ENCODE measurements around the gene DBH. TPM values are rescaled to one million over a fixed set of nuclear protein-coding genes. Genes with fewer than 3 reads are reported as not detected.
A peak's percentile ranks its signal among the peaks of the same experiment; 100 is the strongest.

DBH gene
- total RNA-seq, 1 donor from 2014 or later = 0.13 TPM

DNA sequence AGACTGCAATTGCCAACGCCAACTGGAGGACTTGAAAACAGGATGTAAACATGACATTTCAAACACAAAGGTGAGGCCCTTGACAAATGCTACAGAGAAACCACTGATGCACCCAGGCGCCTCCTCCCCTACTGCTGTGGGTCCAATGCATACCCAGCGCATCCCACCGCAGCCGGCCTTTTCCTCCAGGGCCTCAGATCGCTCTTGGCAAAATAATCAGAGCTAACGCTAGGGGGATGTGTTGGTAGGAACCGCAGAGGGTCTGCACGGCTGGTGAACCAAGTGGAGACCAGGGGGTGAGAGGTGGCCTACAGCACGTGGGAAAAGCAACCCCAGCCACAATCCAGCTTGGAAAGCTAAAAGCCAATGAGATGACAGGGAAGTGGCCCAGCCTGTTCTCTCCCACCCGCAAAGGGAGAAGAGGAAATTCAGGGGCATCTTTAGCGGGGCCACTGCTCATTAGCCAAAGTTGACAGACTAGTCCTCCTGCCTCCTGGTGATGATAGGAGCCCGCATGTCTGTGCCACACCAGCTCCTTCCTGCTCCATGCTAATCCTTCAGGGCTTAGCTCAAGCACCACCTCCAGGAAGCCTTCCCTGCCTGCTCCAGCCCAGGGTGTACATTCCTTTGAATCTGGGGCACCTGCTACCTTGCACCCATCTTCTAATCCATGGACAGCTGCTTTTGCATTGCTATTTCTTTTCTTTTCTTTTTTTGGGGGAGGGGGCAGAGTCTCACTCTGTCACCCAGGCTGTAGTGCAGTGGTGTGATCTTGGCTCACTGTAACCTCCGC is 32.8 kb upstream of the DBH start:
- DNase-seq (ENCODE audit: low spot score) (no peak), ATAC-seq (no peak)
- intact Hi-C loops (cut with DNase I) = no loop called here

GRCh38 chr9:133604214-133604613 is 31.9 kb upstream of the DBH start:
- intact Hi-C loops (cut with DNase I) = no loop called here

GRCh38 chr9:133604856-133605255 is 31.3 kb upstream of the DBH start:
- ATAC-seq (no peak), DNase-seq (ENCODE audit: low spot score) (no peak)
- intact Hi-C loops (cut with DNase I) = no loop called here

More at GRCh38 chr9:133604214-133604613, 31.9 kb upstream of the DBH start:
- ATAC-seq (no peak), DNase-seq (ENCODE audit: low spot score) (no peak)

DNA sequence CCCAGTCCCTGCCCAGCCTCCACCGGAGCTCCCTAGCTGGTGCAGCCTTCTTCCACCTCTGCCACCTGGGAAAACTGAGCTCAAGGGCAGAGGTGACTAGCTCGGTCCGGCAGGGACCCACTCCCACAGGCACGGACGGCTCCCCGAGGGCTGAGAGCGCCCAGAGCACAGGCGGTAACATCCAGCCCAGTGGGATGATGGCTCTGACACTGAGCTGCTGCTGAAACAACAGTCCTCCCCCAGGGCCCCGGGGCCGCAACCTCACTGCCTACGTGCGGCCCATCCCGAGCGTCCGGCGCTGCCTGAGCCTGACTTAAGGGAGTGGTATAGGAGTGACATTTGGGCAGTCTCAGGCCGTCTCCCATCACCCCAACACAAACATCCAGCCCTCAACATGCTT is 30.7 kb upstream of the DBH start:
- intact Hi-C loops (cut with DNase I) = no loop called here
- DNase-seq (ENCODE audit: low spot score) (no peak), ATAC-seq (no peak)

- ATAC-seq = no peak
- intact Hi-C loops (cut with DNase I) = no loop called here
- DNase-seq (ENCODE audit: low spot score) = no peak
Observed at GRCh38 chr9:133605856-133606707, 30.1 kb upstream of the DBH start.

DNA sequence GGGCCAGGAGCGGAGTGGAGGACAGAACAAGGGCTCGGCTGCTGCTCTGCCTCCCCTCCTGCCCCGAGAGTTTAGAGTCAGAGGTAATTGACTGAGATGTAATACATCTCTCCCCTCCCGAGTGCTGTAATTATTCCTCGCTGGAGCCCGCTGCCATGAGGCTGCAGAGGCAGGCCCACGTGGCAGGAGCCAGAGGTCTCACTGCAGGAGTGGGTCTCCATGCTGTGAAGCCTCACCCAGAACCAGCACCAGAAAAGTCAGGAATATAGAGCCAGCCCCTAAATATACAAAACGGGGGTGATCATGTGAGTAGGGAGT is 29.5 kb upstream of the DBH start:
- ATAC-seq (no peak), DNase-seq (ENCODE audit: low spot score) (no peak)

GRCh38 chr9:133607381-133607780 is 28.8 kb upstream of the DBH start:
- intact Hi-C loops (cut with DNase I) = no loop called here
- DNase-seq (ENCODE audit: low spot score) (no peak), ATAC-seq (no peak)

More for the DNA sequence above, 29.5 kb upstream of the DBH start:
- intact Hi-C loops (cut with DNase I) = no loop called here

GRCh38 chr9:133607976-133608375 is 28.2 kb upstream of the DBH start:
- ATAC-seq (no peak), DNase-seq (ENCODE audit: low spot score) (no peak)
- intact Hi-C loops (cut with DNase I) = no loop called here

- ATAC-seq (no peak), DNase-seq (ENCODE audit: low spot score) (no peak)
- intact Hi-C loops (cut with DNase I) = no loop called here
Observed at GRCh38 chr9:133608382-133608781, 27.8 kb upstream of the DBH start.

- no peak for ATAC-seq
- intact Hi-C loops (cut with DNase I) = no loop called here
- DNase-seq (ENCODE audit: low spot score) = no peak
Observed at GRCh38 chr9:133608889-133609288, 27.3 kb upstream of the DBH start.

GRCh38 chr9:133609311-133610098 is 26.7 kb upstream of the DBH start, which contains the start of gene FAM163B:
TSS of gene FAM163B (minus strand) at chr9:133609389. CDS start at chr9:133580223, 29,166 bp downstream.
- intact Hi-C loops (cut with DNase I) = no loop called here
- ATAC-seq (peak; percentile 77), DNase-seq (ENCODE audit: low spot score) (no peak)

DNA sequence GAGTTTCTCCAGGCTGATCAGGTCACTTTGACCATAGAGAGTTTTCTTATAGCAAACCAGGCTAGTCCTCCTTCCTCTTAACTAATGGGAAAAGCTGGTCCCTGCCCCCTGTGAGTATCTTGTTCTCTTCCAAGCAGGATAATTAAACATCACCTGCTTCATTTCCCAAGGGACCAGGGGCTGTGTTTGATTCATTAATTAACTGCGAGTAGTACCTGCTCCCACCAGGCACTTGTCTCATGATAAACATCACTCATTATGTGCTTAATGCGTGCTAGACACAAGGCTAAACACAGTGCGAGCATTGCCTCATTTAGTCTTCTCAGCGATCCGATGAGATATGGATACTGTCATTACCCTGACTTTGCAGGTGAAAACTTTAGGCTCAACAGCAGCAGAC is 25.3 kb upstream of the DBH start:
- intact Hi-C loops (cut with DNase I) = no loop called here

DNA sequence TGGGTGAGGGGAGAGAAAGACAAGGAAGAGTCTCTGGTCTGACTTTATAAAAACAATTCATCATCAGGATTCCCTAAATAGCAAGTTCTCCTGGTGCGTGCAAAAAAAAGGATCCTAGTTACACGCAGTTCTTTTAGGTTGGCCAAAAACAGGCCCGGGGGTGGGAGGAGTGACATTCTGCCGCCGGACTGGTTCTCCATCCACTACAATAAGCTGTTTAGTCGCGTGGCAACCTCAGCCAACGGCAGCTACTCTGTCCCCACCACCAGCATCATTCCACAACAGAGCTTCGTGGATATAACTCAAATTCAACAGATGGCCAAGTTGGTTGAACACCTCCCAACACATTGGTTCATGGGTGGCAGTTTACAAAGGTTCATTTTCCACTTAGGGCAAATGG is 24.1 kb upstream of the DBH start:
- DNase-seq (ENCODE audit: low spot score) (no peak), ATAC-seq (no peak)
- intact Hi-C loops (cut with DNase I) = no loop called here

More for the DNA sequence above, 25.3 kb upstream of the DBH start:
- DNase-seq (ENCODE audit: low spot score) = no peak
- no peak for ATAC-seq

DNA sequence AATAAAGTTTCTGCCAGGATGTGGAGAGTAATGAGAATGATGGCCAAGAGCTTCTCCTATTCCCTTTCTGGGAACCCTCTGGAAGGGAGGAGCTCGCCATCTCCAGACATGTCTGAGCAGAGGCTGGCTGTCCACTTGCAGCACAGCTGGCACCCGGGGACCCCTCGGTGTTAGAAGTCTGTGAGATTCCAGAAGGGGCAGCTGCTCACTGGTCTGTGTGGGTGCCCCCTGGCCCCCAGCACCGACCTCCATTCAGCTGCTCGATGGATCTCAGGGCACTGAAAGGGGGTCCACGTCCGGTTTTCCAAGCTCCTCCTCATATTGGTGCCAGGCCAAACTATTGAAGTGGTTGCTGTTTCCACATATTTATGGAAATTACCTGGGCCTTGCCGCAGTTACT is 23.3 kb upstream of the DBH start:
- no peak for DNase-seq (ENCODE audit: low spot score)

DNA sequence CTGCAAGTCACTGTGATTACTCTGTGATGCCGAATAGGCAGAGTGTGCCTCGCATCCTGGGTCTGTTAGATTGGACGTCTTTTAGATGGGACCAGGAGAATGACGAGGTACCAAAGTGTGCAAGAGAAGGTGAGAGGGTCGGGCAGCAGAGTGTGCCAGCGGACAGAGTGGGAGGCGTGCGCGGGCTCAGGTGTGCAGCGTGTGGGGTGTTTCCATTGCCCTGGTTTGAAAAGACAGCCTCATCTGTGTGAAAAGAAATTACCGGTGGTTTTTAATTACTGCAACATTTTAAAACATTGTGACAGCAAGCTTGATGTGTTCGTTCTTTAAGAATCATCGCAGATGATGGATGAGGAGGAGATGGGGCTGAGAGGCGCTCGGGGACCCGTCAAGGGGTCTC is 22.7 kb upstream of the DBH start:
- intact Hi-C loops (cut with DNase I) = no loop called here
- ATAC-seq (no peak), DNase-seq (ENCODE audit: low spot score) (no peak)

More for the DNA sequence above, 23.3 kb upstream of the DBH start:
- intact Hi-C loops (cut with DNase I) = no loop called here
- ATAC-seq = no peak

DNA sequence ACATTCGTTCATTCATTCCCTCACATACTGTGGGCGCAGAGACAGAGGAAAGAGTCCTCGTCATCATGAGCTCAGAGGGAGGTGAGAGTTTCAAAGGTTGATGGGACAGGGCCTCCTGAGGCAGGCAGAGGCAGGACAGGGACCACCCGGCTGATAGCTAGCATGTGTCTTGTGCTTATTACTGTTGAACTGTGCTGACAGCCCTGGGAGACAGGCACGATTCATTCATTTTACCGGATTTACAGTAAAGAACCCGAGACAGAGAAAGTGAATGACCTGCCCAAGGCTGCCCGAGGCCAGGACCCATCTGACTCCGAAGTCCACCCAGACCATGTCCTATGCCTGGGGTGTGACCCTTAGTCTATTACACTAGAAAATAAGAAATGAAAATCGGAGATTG is 22.1 kb upstream of the DBH start:
- intact Hi-C loops (cut with DNase I) = no loop called here
- no peak for DNase-seq (ENCODE audit: low spot score)
- no peak for ATAC-seq

GRCh38 chr9:133614678-133615077 is 21.5 kb upstream of the DBH start:
- ATAC-seq (no peak), DNase-seq (ENCODE audit: low spot score) (no peak)
- intact Hi-C loops (cut with DNase I) = no loop called here

DNA sequence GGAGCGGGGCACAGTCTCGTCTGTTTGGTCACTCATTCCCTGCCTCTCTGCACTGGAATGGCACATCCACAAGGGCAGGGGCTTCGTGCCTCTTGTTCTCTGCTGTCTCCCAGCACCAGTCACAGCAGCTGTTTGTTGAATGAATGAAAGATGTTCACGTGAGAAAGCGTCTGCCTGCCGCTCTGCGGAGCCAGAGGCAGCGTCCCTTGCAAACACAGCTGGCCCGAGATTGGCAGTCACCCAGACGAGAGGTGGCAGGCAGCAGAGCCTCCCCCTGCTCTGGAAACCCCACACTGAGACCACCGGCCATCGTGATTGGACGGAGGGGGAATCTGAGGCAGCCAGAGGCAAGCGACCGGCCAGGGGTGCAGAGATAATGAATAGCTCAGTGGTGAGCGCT is 21.0 kb upstream of the DBH start:
- DNase-seq (ENCODE audit: low spot score) = no peak
- no peak for ATAC-seq
- intact Hi-C loops (cut with DNase I) = no loop called here

- ATAC-seq = no peak
- no peak for DNase-seq (ENCODE audit: low spot score)
- intact Hi-C loops (cut with DNase I) = no loop called here
Observed at GRCh38 chr9:133615606-133616188, 20.5 kb upstream of the DBH start.

Measured in sciatic nerve (tissue), 2 donors.